GM19468 (cell line): ENCODE measurements around the gene ELOVL7.
"Not testable (repeated sequence)": the region's sequence is repeated elsewhere in the genome, so short reads cannot be mapped to it uniquely, and the experiment has no call there.

Experiments used
- ATAC-seq: cut with Tn5 transposase; IDR thresholded peaks from one replicate; pipeline ENCODE4 v1.9.1; 2021; ENCODE audit warnings: mild to moderate bottlenecking, moderate library complexity, moderate number of reproducible peaks; ENCODE audit not compliant: unreplicated experiment; ENCODE audit errors: extremely low read depth

ELOVL7 gene

DNA sequence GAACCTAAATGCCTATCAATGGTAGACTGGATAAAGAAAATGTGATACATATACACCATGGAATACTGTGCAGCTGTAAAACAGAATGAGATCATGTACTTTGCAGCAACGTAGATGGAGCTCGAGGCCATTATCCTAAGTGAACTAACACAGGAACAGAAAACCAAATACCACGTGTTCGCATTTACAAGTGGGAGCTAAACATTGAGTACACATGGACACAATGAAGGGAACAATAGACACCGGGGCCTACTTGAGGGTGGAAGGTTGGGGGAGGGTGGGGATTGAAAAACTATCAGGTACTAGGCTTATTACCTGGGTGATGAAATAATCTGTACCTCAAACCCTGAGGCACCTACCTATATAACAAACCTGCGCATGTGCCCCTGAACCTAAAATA, 121.7 kb downstream of the ELOVL7 start:
- no peak for ATAC-seq

- ATAC-seq = no peak
Observed at GRCh38 chr5:60719329-60719728, 124.7 kb downstream of the ELOVL7 start.

GRCh38 chr5:60718166-60718892, 125.7 kb downstream of the ELOVL7 start:
- no peak for ATAC-seq

DNA sequence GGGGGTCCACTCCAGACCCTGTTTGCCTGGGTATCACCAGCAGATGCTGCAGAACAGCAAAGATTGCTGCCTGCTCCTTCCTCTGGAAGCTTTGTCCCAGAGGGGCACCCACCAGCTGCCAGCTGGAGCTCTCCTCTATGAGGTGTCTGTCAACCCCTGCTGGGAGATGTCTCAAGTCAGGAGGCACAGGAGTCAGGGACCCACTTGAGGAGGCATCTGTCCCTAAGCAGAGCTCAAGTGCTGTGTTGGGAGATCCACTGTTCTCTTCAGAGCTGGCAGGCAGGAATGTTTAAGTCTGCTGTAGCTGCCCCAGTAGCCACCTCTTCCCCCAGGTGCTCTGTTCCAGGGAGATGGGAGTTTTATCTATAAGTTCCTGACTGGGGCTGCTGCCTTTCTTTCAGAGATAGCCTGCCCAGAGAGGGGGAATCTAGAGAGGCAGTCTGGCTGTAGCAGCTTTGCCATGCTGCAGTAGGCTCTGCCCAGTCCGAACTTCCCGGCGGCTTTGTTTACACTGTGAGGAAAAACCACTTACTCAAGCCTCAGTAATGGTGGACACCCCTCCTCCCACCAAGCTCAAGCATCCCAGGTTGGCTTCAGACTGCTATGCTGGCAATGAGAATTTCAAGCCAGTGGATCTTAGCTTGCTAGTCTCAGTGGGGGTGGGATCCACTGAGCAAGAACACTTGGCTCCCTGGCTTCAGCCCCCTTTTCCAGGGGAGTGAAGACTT, 128.7 kb downstream of the ELOVL7 start:
- ATAC-seq = not testable (repeated sequence)

- no peak for ATAC-seq
Observed at GRCh38 chr5:60712950-60713349, 131.1 kb downstream of the ELOVL7 start.

DNA sequence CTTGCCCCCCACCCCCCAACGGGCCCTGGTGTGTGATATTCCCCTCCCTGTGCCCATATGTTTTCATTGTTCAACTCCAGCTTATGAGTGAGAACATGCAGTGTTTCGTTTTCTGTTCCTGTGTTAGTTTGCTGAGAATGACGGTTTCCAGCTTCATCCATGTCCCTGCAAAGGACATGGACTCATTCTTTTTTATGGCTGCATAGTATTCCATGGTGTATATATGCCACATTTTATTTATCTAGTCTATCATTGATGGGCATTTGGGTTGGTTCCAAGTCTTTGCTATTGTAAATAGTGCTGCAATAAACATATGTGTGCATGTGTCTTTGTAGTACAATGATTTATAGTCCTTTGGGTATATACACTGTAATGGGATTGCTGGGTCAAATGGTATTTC, 132.2 kb downstream of the ELOVL7 start:
- ATAC-seq = not testable (repeated sequence)

GRCh38 chr5:60710362-60710761, 133.7 kb downstream of the ELOVL7 start:
- ATAC-seq = no peak

DNA sequence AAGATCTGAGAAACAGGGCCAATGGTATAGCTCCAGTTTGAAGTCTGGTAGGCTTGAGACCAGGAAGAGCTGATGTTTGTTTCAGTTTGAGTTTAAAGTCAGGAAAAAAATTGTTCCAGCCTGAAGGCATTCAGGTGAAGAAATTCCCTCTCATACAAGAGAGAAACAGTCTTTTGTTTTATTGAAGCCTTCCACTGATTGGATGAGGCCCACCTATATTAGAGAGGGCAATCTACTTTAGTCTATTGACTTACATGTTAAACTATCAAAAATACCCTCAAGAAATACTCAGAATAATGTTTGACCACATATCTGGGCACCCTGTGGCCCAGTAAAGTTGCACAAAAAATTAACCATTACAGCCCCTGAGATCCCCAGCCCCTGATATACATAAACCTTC, 138.9 kb downstream of the ELOVL7 start:
- ATAC-seq = no peak

GRCh38 chr5:60703944-60704343, 140.1 kb downstream of the ELOVL7 start:
- ATAC-seq = no peak
